T-helper 2 cell treated with Interferon-gamma antibody and Interleukin-4, amounts not matched to agents 5 μg/mL and 100 μg/mL, for 36 hours (primary cell): ENCODE results near the gene MMP28.

ENCODE experiments used
- DNase-seq: peaks from one replicate; pipeline ENCODE4 v3.0.0; 2021; ENCODE audit warnings: low spot score
- H3K27ac Mint-ChIP-seq: one replicate; pipeline ENCODE4 v1.8.0; 2021; ENCODE audit warnings: mild to moderate bottlenecking, mixed read lengths
- H3K27me3 Mint-ChIP-seq: one replicate; pipeline ENCODE4 v1.8.0; 2021; ENCODE audit warnings: low read depth, mixed read lengths
- H3K36me3 Mint-ChIP-seq: one replicate; pipeline ENCODE4 v1.8.0; 2021; ENCODE audit warnings: low read depth, mixed read lengths
- H3K4me1 Mint-ChIP-seq: one replicate; pipeline ENCODE4 v1.8.0; 2021; ENCODE audit warnings: low read depth, mixed read lengths
- H3K4me3 Mint-ChIP-seq: one replicate; pipeline ENCODE4 v1.8.0; 2022; ENCODE audit warnings: mild to moderate bottlenecking, moderate library complexity, mixed read lengths
- H3K9me3 Mint-ChIP-seq: one replicate; pipeline ENCODE4 v1.8.0; 2021; ENCODE audit warnings: mixed read lengths

The MMP28 gene

DNA sequence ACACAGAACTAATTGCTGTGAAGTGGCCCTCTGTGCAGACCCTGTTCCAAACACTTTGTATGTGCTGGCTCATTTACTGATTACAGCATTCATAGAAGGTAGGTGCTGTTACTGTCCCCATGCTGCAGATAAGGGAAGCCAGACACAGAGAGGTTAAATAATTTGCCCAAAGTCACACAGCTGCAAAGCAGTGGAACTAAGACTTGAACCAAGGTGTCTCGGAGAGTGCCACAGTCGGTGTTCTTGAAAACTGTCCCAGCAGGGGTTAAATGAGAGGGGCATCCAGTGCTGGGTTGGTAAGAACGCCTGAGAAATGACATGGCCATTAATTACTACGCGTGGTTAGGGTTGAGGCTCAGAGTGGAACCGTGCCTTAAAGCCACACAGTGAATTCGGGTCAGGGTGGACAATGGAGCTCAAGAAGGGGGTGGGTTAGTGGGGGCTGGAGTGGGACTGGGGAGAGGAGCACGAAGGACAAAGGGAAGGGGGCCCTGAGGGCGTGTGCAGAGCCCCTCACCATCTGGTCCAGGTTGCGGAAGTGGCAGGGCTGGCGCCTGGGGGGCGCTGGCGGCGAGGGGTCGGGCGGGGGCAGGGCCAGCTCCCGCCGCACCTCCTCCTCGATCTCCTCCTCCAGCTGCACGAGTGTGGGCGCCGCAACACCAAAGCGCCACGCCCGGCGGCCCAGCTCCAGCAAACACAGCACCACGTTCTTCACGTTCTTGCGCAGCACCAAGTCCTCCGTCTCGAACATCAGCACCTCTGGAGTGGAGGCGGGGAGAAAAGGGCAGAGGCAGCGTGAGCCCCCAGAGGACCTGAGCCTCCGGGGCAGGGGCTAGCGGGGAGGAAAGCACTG, 45.7 kb downstream of the MMP28 start:
- peaks cover 7% of the 10 kb centered on the region for H3K4me1 Mint-ChIP-seq
- H3K27ac Mint-ChIP-seq, result no peak overlapping the region
- H3K9me3 Mint-ChIP-seq, result no peaks in the 10 kb centered on the region
- peaks cover 37% of the 10 kb centered on the region for H3K27me3 Mint-ChIP-seq
- H3K4me3 Mint-ChIP-seq, result no peak overlapping the region
- no peak for DNase-seq
- H3K36me3 Mint-ChIP-seq, result no peaks in the 10 kb centered on the region

DNA sequence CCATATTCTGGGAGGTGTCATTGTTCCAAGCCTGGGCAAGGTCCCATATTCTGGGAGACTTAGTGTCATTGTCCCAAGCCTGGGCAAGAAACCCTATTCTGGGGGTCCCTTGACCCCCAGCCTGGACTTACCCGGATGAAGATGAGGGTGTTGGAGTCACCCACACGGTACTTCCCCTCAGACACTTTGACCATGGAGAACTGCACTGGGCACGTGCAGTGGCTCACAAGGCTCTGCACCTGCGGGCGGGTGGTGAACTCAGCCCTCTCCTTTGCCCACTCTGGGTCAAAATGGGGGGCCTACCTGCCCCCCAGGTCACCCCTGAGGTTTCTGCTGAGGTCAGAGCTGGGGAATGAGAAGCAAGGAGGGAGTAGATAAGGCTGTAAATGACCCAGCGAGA, 46.5 kb downstream of the MMP28 start:
- DNase-seq, result no peak
- H3K27me3 Mint-ChIP-seq, result peaks cover 39% of the 10 kb centered on the region
- no peak overlapping the region for H3K27ac Mint-ChIP-seq
- no peaks in the 10 kb centered on the region for H3K9me3 Mint-ChIP-seq
- no peaks in the 10 kb centered on the region for H3K36me3 Mint-ChIP-seq
- no peak overlapping the region for H3K4me3 Mint-ChIP-seq
- peaks cover 7% of the 10 kb centered on the region for H3K4me1 Mint-ChIP-seq

DNA sequence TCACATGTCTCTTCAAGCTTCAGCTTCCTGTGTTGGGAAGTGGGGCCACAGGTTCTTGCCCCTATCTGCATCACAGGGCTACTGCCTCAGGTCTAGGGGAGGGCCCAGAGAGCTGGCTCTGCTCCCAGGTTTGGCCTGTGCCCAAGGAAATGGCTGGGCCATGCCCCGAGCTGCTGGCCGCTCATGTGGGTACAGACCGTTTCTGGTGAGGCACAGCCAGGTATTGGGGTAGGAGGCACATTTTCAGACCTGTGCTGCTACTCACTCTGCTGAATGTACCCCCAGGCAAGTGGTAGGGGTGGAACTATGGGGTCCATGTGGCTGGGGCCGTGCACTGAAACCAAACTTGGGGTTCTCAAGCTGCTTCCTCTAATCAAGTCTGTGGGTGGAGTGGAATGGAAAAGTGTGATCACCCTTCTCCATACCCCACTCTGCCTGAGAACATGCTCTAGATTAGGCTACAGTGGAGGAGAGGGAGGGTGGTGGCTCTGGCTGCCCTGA, 47.0 kb downstream of the MMP28 start:
- Mint-ChIP-seq H3K27ac (no peak overlapping the region), H3K27me3 (peaks cover 38% of the 10 kb centered on the region), H3K36me3 (no peaks in the 10 kb centered on the region), H3K4me1 (peaks cover 7% of the 10 kb centered on the region), H3K4me3 (no peak overlapping the region), H3K9me3 (no peaks in the 10 kb centered on the region)
- no peak for DNase-seq

DNA sequence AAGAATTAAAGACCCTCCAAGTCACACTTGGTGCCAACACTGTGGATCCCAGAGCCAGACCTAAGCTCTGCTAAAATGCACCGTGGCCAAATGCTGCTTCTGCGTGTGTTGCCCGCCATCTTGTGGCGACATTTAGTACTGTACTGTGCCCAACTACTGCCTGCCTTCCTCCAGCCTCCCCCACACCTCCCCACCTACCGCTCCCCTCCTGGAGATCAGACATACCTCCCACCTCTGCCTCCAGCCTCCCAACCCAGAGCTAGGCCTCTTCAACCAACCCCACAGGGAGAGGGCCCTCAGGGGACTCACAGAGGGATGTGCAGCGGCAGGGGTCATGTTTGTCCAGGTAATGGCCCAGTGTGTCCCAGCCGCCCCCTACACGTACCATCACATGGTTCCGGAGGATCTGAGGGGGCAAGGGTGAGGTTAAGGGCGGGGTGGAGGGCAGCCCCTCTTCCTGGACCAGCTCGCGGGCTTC, 47.9 kb downstream of the MMP28 start:
- DNase-seq, result peak; percentile 56
- Mint-ChIP-seq H3K27ac (no peak overlapping the region), H3K4me1 (peaks cover 7% of the 10 kb centered on the region), H3K36me3 (no peaks in the 10 kb centered on the region), H3K4me3 (no peak overlapping the region), H3K9me3 (no peaks in the 10 kb centered on the region), H3K27me3 (peaks cover 37% of the 10 kb centered on the region)

DNA sequence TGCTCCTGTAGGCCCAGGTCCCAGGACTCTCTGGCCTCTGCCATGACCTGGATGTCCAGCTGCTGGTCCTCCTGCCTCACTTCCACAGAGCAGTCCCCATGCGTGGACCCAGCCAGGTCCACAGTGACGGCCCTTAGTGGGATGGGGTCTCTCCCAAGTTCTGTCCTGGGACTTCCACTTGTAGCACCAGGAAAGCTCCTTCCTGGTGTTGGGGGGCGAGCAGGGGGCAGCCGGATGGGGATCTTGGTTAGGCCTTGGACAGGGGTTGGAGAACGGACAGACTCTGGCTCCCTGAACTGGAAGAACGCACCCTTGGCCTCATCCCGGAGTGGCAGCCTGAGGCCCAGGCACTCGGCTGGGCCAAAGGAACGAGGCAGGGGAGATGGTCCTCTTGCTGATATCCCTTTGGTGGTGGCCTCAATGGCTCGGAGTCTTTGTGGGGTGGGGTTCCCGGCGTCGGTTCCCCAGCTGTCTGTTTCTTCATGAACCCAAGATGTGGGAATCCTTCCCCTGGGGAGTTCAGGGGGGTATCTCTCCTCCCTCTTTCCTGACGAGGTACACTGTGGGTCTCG, 49.6 kb downstream of the MMP28 start:
- Mint-ChIP-seq H3K36me3 (no peaks in the 10 kb centered on the region), H3K9me3 (no peaks in the 10 kb centered on the region), H3K4me3 (no peak overlapping the region), H3K27me3 (peaks cover 44% of the 10 kb centered on the region), H3K27ac (no peak overlapping the region), H3K4me1 (peaks cover 9% of the 10 kb centered on the region)
- DNase-seq, result no peak

DNA sequence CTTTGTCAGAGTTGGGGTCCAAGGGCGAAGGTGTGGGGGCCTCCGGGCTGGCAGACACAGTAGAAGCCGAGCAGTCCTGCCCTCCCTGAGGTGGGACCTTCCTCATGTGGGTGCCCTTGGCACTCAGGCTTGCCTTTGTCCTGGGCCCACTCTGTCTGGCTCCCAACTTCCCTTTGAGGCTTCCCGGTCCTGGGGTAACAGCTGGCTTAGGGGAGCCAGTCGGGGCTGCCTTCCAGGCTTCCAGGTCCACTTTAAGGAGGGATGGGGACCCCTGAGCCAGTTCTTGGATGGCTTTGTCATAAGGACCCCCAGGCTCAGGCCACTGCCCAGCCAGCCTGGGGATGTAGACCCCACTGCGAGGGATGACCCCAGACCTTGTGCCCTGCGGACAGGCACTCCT, 50.2 kb downstream of the MMP28 start:
- peaks cover 45% of the 10 kb centered on the region for H3K27me3 Mint-ChIP-seq
- H3K36me3 Mint-ChIP-seq, result no peaks in the 10 kb centered on the region

DNA sequence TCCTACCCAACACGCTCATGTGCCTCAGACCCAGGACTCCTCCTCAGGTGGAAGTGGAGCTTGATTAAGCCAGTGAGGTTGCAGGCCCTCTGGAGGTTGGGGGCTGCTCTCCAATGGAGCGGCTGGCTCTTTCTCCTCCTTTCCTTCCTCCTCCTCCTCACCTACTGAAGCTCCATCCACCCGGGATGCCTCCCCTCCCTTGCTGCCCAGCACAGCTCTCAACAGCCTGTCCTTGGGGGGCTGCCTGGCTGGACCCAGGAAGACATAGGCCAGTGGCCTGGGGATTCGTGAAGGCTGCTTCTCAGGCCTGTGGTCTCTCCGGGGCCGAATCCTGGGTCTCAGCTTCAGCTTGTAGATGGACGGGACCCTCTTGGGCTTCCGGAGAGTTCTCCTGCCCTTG, 50.6 kb downstream of the MMP28 start:
- H3K36me3 Mint-ChIP-seq, result no peaks in the 10 kb centered on the region
- H3K4me1 Mint-ChIP-seq, result peaks cover 7% of the 10 kb centered on the region
- no peaks in the 10 kb centered on the region for H3K9me3 Mint-ChIP-seq
- H3K4me3 Mint-ChIP-seq, result no peak overlapping the region
- peaks cover 46% of the 10 kb centered on the region for H3K27me3 Mint-ChIP-seq
- no peak overlapping the region for H3K27ac Mint-ChIP-seq
- no peak for DNase-seq

More for the DNA sequence above, 50.2 kb downstream of the MMP28 start:
- Mint-ChIP-seq H3K4me1 (peaks cover 9% of the 10 kb centered on the region), H3K9me3 (no peaks in the 10 kb centered on the region), H3K27ac (no peak overlapping the region), H3K4me3 (no peak overlapping the region)
- no peak for DNase-seq

DNA sequence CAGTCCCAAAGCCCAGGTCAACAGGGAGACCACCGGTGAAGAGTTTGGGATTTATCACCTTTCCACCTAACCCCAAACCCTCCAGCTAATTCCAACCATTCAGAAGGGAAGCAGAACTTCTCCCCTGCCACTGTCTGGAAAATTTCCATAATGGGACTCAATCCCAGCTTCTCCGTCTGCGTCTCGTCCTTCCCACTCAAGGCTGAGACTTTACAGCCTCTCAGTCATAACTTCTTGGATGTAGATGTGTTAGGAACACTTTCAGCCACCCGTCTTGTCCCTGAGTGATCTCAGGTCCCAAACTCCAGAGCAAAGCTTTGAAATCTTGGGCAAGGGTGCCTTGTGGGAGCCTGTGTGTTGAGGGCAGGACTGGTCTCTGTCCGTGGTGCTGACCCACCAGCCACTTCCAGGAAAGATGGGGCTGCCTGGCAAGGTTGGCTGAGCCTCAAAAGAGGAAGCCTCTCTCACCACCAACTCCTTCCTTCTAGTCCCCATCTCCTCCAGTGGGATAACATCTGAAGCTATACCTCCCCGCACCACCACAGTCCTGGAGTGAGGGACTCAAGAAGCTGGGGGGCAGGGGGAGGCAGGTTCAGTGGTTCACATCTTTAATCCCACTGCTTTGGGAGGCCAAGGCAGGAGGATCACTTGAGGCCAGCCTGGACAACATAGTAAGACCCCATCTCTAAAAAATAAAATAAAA, 51.7 kb downstream of the MMP28 start:
- no peaks in the 10 kb centered on the region for H3K36me3 Mint-ChIP-seq
- DNase-seq, result no peak
- H3K9me3 Mint-ChIP-seq, result no peaks in the 10 kb centered on the region
- no peak overlapping the region for H3K27ac Mint-ChIP-seq
- no peak overlapping the region for H3K4me3 Mint-ChIP-seq
- H3K27me3 Mint-ChIP-seq, result peaks cover 46% of the 10 kb centered on the region
- peaks cover 2% of the 10 kb centered on the region for H3K4me1 Mint-ChIP-seq

DNA sequence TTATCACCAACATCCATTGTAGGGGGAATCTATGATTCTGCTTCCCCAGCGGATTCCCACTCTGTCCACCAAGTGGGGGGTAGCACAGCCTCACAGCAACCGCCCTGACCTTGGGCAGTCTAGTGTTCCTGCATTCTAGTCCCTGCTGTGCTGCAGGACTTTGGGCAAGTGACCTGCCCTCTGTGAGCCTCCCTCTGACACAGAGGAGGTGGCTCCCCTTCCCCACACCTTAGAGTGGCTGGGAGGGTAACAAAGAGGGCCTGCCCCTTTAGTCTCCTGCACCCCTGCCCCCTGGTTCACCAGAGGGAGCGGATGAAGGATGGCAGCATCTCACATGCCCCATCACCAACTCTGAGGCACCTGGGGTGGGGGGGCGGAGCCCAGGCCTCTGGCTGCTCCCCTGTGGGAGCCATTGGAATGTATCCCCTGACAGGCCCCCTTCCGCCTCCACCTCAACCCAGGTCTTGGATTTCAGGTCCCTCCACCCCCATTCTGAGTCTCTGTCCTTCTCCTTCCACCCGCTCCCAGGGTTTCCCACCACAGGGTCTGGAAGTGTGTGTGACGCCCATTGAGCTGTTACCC, 52.5 kb downstream of the MMP28 start:
- Mint-ChIP-seq H3K27ac (no peak overlapping the region), H3K4me1 (peaks cover 2% of the 10 kb centered on the region), H3K27me3 (peaks cover 44% of the 10 kb centered on the region), H3K4me3 (no peak overlapping the region), H3K36me3 (no peaks in the 10 kb centered on the region), H3K9me3 (no peaks in the 10 kb centered on the region)
- DNase-seq, result no peak

DNA sequence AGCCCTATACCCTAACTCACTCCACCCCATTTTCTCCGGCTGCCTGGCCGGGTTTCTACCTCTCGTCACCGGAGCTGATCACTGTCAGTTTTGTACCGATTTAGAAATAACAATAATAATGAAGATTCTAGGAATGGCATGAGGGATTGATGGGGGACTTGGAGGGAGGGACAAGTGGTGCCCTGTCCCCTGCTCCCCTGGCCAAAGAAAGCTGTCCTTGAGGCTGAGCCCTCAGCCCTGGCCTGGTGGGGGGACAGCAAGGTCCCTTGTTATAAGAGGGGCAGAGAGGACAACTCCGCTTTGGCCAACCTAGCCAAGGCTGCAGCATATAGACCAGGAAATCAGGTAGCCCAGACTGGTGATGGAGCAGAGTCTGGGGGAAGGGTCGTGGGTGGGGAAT, 52.9 kb downstream of the MMP28 start:
- Mint-ChIP-seq H3K4me3 (no peak overlapping the region), H3K27me3 (peaks cover 45% of the 10 kb centered on the region), H3K36me3 (no peaks in the 10 kb centered on the region), H3K9me3 (no peaks in the 10 kb centered on the region), H3K27ac (no peak overlapping the region), H3K4me1 (peaks cover 2% of the 10 kb centered on the region)
- DNase-seq, result no peak

DNA sequence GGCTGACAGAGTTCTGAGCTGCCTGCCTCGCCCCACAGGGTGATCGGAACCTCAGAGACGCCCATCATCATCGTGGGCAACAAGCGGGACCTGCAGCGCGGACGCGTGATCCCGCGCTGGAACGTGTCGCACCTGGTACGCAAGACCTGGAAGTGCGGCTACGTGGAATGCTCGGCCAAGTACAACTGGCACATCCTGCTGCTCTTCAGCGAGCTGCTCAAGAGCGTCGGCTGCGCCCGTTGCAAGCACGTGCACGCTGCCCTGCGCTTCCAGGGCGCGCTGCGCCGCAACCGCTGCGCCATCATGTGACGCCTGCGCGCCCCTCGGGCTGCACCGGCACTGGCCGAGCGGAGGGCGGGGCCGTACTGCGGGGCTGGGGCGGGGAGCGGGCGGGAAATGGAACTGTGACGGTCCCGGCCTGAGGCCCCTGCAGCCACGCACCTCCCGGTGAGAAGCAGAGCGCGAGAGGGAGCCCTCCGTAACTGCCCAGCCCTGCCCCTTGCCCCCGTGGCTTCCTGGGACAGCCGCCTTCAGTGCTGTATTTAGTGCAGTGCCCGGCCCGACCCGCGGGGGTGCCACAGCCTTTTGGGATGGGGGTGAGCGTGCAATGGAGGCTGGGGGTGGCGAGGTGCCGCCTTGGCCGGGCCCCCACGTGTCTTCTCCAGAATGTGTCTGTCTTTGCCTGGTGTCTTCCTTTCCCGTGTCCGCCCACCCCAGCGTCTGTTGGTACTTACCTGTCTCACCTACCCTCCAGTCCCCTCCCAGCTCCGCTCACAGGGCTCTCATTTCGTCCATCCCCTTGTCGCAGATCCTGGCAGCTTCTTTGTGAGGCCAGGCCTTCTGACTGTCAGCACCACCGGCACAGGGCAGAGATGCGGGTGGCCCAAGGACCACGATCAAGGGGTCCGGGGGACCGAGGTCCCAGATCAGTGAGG, 54.2 kb downstream of the MMP28 start:
- DNase-seq, result no peak
- no peaks in the 10 kb centered on the region for H3K36me3 Mint-ChIP-seq
- peak overlapping the region; percentile 54 for H3K4me3 Mint-ChIP-seq
- H3K9me3 Mint-ChIP-seq, result no peaks in the 10 kb centered on the region
- H3K27ac Mint-ChIP-seq, result no peak overlapping the region
- peaks cover 2% of the 10 kb centered on the region for H3K4me1 Mint-ChIP-seq
- H3K27me3 Mint-ChIP-seq, result peaks cover 45% of the 10 kb centered on the region

DNA sequence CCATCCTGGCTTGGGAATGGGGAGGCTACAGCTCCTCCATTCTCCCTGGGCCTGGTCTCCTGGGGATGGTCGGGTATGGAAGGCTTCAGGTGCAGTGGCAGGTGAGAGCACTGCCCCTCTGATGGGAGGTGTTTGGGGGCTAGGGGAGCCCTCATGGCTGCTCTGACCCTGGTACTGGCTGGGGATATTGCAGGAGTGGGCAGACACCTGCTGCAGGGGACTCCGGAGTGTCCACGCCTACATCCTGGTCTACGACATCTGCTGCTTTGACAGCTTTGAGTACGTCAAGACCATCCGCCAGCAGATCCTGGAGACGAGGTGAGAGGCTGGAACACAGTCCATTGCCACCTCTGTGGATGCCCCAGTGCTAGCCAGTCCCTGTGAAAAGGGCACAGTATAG, 55.2 kb downstream of the MMP28 start:
- peaks cover 45% of the 10 kb centered on the region for H3K27me3 Mint-ChIP-seq
- no peaks in the 10 kb centered on the region for H3K9me3 Mint-ChIP-seq
- H3K4me1 Mint-ChIP-seq, result peaks cover 2% of the 10 kb centered on the region
- no peaks in the 10 kb centered on the region for H3K36me3 Mint-ChIP-seq
- no peak overlapping the region for H3K4me3 Mint-ChIP-seq
- no peak for DNase-seq
- H3K27ac Mint-ChIP-seq, result no peak overlapping the region

DNA sequence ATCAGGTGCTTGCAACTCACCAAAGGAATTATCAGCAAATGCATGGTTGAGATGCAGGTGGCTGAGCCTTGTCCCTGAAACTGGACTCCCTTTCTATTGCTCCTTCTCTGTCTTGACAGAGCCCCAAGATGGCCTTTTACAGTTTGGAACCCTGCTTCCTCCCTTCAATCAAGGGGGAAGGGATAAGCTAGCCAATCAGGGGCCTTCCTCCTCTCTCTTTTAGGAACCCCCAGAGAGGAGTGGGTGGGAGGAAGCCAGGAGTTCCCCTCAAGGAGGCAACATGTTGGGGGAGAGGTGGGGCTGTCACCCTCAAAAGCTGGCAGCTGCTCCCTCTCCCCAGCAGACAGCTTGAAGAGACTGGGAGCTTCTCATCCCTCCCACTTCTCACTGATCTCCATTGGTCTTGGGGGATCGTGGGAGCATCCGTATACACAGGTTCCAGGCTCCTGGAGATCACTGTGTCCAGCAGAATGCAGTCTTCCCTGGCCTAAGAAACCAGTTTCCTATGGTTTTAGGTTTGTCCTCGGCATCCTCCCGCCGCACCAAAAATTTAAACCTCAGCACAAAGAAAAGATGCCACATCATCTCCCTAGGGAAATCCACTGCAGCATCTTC, 56.8 kb downstream of the MMP28 start:
- DNase-seq, result no peak
- H3K4me3 Mint-ChIP-seq, result no peak overlapping the region
- no peak overlapping the region for H3K27ac Mint-ChIP-seq
- H3K9me3 Mint-ChIP-seq, result no peaks in the 10 kb centered on the region
- no peaks in the 10 kb centered on the region for H3K36me3 Mint-ChIP-seq
- peaks cover 38% of the 10 kb centered on the region for H3K27me3 Mint-ChIP-seq
- H3K4me1 Mint-ChIP-seq, result peaks cover 2% of the 10 kb centered on the region
